Left lobe of liver (tissue), 2 donors: Measurements from ENCODE around the gene APOBEC3B. TPM values are rescaled to one million over a fixed set of nuclear protein-coding genes. Genes with fewer than 3 reads are reported as not detected.
A peak's percentile ranks its signal among the peaks of the same experiment; 100 is the strongest.
"Not testable (repeated sequence)": the region's sequence is repeated elsewhere in the genome, so short reads cannot be mapped to it uniquely, and the experiment has no call there.

Source experiments
- ATAC-seq: fragments of 200-7000 bp; cut with Tn5 transposase; one replicate; pipeline ENCODE4 v1.9.1; 2020; ENCODE audit warnings: mild to moderate bottlenecking, moderate library complexity
- DNase-seq: peaks from one replicate; pipeline ENCODE4 v3.0.0-alpha.2; 2020; ENCODE audit warnings: low spot score
- total RNA-seq: library from RNA; stranded (reverse); gene quantifications from one replicate; pipeline ENCODE4 v1.2.1, GENCODE V29; 2021
- donor health status: DM: no; HTN: no; CAD: no; lungs with moderate emphysema.
- donor health status: DM: no; HTN: yes; CAD: no.

APOBEC3B gene
- total RNA-seq, 1 donor from 2014 or later = 0.93 TPM

DNA sequence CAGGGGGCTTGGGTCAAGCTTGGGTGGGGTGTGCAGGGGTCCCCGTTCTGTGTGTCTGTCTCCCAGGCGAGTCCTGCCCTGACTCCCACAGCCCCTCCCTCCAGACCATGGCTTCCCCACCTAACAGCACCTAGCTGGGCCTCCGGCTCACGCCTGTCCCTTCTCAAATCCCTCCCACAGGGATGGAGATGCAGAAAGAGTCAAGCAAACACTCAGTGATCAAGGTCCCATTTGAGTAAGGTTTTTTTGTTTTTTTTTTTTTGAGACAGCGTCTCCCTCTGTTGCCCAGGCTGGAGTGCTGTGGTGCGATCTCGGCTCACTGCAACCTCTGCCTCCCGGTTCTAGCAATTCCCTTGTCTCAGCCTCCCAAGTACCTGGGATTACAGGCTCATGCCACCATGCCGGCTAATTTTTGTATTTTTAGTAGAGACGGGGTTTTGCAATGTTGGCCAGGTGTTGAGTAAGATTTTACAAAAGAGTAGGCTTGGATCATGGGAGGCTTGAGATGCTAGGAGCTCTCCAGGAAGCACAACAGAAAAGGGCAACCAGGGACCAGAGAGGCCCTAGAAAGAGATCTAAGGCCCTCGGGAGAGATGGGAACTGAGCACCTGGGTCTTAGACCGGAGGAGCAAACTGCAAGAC lies 44.5 kb downstream of the APOBEC3B start:
- ATAC-seq = peak; percentile 51

DNA sequence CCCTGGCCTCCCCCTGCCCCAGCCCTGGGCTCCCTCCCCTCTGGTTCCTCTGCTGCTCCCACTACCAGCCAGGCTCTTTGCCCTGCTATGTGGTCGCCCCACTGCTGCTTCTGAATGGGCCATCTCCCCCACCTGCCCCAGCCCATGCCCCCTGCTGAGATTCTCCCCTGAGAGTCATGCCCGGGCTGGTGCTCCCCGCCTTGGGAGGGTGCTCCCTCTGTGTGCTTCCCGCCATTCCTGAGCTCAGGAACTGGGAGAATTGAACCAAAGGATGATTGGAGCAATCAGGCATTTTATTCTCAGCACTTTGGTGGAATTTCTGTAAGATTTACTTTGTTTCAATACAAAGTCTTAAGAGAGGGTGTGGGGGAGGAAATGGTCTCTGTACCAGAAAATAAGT lies 45.6 kb downstream of the APOBEC3B start:
- no peak for ATAC-seq
- no peak for DNase-seq

More for the DNA sequence above, 44.5 kb downstream of the APOBEC3B start:
- DNase-seq = no peak

DNA sequence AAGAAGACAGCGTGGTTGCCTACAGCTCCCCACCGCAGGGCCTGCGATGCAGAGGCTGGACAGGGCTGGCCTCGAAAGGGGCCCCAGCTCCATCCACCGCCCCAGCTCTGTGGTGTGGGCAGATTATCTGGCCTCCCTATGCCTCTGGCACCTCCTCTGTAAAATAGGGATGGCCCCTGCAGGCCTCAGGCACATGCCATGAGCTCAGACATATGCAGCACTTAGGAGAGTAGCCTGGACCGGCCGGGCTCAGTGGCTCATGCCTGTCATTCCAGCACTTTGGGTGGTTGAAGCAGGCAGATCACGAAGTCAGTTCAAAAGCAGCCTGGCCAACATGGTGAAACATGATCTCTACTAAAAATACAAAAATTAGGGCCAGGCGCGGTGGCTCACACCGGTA lies 46.1 kb downstream of the APOBEC3B start:
- no peak for ATAC-seq
- no peak for DNase-seq

DNA sequence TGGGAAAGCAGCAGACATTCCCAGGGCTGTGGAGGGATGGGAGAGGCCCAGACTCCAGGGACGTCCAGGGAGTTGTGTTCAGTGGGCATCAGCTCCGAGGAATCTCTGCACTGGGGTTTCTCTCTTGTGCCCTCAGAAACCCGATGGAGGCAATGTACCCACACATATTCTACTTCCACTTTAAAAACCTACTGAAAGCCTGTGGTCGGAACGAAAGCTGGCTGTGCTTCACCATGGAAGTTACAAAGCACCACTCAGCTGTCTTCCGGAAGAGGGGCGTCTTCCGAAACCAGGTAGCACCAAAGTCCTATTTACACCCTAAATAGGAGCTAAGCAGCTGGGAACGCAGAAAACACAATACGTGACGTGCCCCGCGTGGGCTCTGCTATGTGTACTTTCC lies 47.1 kb downstream of the APOBEC3B start:
- ATAC-seq = no peak
- no peak for DNase-seq

DNA sequence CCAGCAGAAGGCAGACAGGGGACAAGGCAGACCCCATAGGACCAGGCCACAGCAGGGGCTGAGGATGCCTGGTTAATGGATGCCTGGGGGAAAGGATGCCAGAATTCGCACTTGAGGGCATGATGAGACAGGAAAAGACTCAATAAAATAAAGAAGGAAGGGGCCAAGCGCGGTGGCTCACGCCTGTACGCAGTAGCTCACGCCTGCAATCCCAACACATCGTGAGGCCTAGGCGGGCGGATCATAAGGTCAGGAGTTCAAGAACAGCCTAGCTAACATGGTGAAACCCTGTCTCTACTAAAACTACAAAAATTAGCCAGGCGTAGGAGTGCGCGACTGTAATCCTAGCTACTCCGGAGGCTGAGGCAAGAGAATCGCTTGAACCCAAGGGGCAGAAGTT lies 48.6 kb downstream of the APOBEC3B start:
- DNase-seq = no peak

DNA sequence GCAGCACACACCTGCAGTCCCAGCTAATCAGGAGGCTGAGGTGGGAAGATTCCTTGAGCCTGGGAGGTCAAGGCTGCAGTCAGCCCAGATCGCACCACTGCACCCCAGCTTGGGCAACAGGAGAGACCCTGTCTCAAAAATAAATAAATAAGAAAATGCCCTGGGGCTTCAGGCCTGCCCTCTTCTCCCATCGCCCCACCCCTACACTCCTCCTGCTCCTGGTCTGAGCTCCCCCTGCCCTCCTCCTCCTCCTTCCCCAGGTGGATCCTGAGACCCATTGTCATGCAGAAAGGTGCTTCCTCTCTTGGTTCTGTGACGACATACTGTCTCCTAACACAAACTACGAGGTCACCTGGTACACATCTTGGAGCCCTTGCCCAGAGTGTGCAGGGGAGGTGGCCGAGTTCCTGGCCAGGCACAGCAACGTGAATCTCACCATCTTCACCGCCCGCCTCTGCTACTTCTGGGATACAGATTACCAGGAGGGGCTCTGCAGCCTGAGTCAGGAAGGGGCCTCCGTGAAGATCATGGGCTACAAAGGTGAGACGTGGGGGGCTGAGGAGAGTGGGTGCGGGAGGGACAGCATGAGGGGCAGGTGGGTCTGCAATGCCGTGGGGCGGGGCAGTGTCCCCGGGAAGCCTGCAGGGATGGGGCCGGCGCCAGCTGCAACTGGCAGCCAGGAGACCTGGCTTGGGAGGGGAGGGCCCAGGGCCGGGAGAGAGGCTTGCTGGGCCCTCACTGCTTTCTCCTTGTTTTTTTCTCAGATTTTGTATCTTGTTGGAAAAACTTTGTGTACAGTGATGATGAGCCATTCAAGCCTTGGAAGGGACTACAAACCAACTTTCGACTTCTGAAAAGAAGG lies 49.5 kb downstream of the APOBEC3B start:
- ATAC-seq, DNase-seq: not testable (repeated sequence)

More for the DNA sequence above, 48.6 kb downstream of the APOBEC3B start:
- ATAC-seq = no peak

DNA sequence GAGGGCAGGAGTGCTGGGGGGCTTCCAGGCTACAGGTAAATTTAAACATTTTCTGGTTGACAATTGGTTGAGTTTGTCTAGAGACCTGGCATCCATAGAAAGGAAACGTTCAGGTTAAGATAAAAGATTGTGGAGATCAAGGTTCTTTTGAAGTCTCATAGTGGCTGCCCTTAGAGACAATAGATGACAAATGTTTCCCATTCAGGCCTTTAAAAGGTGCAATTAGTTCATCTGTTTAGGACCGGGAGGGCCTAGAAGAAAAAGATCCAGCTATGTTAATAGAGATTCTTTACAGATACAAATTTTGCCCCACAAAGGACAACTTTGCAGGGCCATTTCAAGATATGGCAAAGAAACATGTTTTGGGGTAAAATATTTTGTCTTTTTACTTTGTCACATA lies 54.9 kb downstream of the APOBEC3B start:
- ATAC-seq, DNase-seq: not testable (repeated sequence)

DNA sequence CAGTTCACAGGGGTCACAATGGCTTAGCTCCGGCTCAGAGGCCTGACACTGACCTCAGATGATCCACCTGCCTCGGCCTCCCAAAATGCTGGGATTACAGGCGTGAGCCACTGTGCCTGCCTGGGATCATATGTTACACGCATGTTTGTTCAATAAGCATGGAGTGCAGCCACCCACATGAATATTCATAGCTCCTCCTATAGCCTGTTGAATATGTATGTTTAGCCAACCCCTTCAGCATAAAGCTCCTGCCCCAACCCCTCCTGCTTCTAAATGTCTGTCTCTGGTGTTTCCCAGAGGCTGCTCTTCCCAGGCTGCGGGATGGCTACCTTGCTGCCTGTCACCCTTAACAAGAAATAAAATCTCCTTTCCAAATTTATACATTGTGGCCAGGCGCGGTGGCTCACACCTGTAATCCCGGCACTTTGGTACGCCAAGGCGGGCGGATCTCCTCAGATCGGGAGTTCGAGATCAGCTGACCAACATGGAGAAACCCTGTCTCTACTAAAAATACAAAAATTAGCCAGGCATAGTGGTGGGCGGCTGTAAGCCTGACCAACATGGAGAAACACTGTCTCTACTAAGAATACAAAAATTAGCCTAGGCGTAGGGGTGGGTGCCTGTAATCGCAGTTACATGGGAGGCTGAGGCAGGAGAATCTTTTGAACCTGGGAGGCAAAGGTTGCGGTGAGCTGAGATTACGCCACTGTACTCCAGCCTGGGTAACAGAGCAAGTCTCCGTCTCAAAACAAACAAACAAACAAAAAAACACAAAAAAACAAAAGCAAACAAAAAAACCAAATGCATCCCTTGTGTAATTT lies 57.4 kb downstream of the APOBEC3B start:
- ATAC-seq = no peak

DNA sequence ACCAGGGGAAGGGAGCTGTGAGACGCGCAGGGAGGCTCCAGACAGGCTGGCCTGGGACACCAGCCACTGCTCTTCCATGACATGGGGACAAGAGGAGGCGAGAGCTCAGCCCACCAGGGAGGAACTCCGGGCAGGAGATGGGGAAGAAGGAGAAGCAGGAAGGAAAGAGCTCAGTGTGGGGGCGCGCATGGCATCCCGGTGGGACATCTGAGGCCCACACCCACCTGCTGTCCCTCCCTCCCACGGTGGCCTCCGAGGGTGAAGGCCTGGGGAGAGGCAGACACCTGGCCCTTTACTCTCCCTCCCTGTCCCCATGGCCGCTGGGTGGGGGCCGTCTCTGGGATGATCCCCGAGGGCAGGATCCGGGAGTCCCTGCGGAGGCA lies 58.0 kb downstream of the APOBEC3B start:
- ATAC-seq = peak; percentile 3
- DNase-seq = not testable (repeated sequence)

More for the DNA sequence above, 57.4 kb downstream of the APOBEC3B start:
- DNase-seq = no peak

DNA sequence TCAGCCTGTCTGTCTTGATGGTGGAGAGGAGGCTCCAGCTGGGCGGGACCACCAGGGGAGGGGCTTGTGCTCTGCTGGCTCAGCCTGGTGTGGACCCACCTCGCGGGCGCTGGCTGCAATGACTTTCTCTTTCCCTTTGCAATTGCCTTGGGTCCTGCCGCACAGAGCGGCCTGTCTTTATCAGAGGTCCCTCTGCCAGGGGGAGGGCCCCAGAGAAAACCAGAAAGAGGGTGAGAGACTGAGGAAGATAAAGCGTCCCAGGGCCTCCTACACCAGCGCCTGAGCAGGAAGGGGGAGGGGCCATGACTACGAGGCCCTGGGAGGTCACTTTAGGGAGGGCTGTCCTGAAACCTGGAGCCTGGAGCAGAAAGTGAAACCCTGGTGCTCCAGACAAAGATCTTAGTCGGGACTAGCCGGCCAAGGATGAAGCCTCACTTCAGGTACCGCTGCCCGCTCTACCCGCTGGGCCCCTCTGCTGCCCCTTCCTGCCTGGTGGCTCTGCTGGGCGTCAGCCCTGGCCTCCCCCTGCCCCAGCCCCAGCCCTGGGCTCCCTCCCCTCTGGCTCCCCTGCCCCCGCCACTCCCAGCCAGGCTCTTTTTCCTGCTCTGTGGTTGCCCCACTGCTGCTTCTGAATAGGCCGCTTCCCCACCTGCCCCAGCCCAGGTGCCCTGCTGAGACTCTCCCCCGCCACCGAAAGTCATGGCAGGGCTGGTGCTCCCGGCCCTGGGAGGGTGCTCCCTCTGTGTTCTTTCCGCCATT lies 58.6 kb downstream of the APOBEC3B start, which contains the start of gene APOBEC3F:
Gene APOBEC3F, plus strand, starts transcription at position 327 of the 759 bp plus-strand sequence. Its CDS starts 97 bp downstream, at position 424.
- DNase-seq = peak; percentile 68
- ATAC-seq = peak; percentile 95

DNA sequence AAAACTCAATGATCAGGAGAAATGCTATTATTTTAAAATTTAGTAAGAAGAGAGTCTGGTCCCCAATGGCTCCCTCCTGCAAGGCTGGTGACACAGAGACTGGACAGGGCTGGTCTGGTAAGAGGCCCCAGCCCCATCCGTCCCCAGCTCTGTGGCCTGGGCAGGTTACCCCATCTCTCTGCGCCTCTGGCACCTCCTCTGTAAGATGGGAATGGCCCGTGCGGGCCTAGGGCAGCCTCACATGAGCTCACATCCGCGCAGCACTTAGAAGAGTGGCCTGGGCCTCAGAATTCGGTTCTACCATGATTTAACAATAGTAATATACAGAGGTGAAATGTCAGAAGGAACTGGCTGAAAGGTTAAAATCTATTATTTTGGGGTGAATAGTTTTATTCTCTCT lies 59.8 kb downstream of the APOBEC3B start:
- no peak for ATAC-seq

More for the DNA sequence above, 59.8 kb downstream of the APOBEC3B start:
- no peak for DNase-seq

Other genes starting within 250 kb of the APOBEC3B start
- gene SUN2, start 226.3 kb upstream of the APOBEC3B start, total RNA-seq = 183 TPM
- gene DNAL4, start 188.2 kb upstream of the APOBEC3B start, total RNA-seq = 3.3 TPM
- gene NPTXR, start 138.3 kb upstream of the APOBEC3B start, total RNA-seq = 0.45 TPM
- gene CBX6, start 110.1 kb upstream of the APOBEC3B start, total RNA-seq = 16.0 TPM
- 0.98 TPM for gene APOBEC3A, start 24.7 kb upstream of the APOBEC3B start, total RNA-seq
- 2.5 TPM for gene APOBEC3C, start 31.9 kb downstream of the APOBEC3B start, total RNA-seq
- 0.83 TPM for gene APOBEC3D, start 38.8 kb downstream of the APOBEC3B start, total RNA-seq
- gene APOBEC3F, start 58.5 kb downstream of the APOBEC3B start, total RNA-seq = 3.1 TPM
- gene APOBEC3G, start 94.9 kb downstream of the APOBEC3B start, total RNA-seq = 1.3 TPM
- gene APOBEC3H, start 114.9 kb downstream of the APOBEC3B start, total RNA-seq = not detected
- gene CBX7, start 170.3 kb downstream of the APOBEC3B start, total RNA-seq = 15.7 TPM